Hepatocyte (in vitro differentiated cells): ENCODE results near the gene SLC47A2. TPM values are rescaled to one million over a fixed set of nuclear protein-coding genes. Genes with fewer than 3 reads are reported as not detected.

Experiments
- DNase-seq: peaks from one replicate; pipeline ENCODE4 v3.0.0-alpha.2; 2016; ENCODE audit warnings: low spot score
- H2AFZ ChIP-seq: fragments of 200-600 bp; sonication (generic); 2 replicates; pipeline ENCODE4 v1.6.0; 2016; ENCODE audit warnings: antibody characterized with exemption, mild to moderate bottlenecking
- H3K27ac ChIP-seq: fragments of 200-600 bp; sonication (generic); 2 replicates; pipeline ENCODE4 v1.5.1; 2016; ENCODE audit warnings: mild to moderate bottlenecking
- H3K27me3 ChIP-seq: fragments of 200-600 bp; sonication (generic); 2 replicates; pipeline ENCODE4 v1.6.1; 2016
- H3K36me3 ChIP-seq: fragments of 200-600 bp; sonication (generic); replicated peaks from 2 replicates; pipeline ENCODE4 v1.5.1; 2016; ENCODE audit warnings: low read depth; ENCODE audit not compliant: insufficient read depth
- H3K4me1 ChIP-seq: fragments of 200-600 bp; sonication (generic); 2 replicates; pipeline ENCODE4 v1.5.1; 2016; ENCODE audit warnings: mild to moderate bottlenecking, moderate library complexity; ENCODE audit not compliant: insufficient read depth
- H3K4me2 ChIP-seq: fragments of 200-600 bp; sonication (generic); 2 replicates; pipeline ENCODE4 v1.6.0; 2016
- H3K4me3 ChIP-seq: fragments of 200-600 bp; sonication (generic); 2 replicates; pipeline ENCODE4 v1.5.1; 2016; ENCODE audit warnings: mild to moderate bottlenecking
- H3K79me2 ChIP-seq: fragments of 200-600 bp; sonication (generic); 2 replicates; pipeline ENCODE4 v1.6.0; 2017; ENCODE audit warnings: mild to moderate bottlenecking
- H3K9me2 ChIP-seq: fragments of 200-600 bp; sonication (generic); replicated peaks from 2 replicates; pipeline ENCODE4 v1.6.0; 2017; ENCODE audit warnings: mild to moderate bottlenecking; ENCODE audit not compliant: insufficient read depth
- H3K9me3 ChIP-seq: fragments of 200-600 bp; sonication (generic); 2 replicates; pipeline ENCODE4 v1.5.1; 2016; ENCODE audit warnings: low read depth, mild to moderate bottlenecking
- H4K20me1 ChIP-seq: fragments of 200-600 bp; sonication (generic); 2 replicates; pipeline ENCODE4 v1.6.0; 2016; ENCODE audit warnings: mild to moderate bottlenecking; ENCODE audit not compliant: insufficient read depth, poor library complexity, severe bottlenecking
- CTCF ChIP-seq: fragments of 200-600 bp; sonication (generic); IDR thresholded peaks from 2 replicates; pipeline ENCODE4 v1.5.1; 2016; ENCODE audit warnings: antibody characterized with exemption, mild to moderate bottlenecking; ENCODE audit not compliant: poor library complexity
- EZH2 ChIP-seq: fragments of 200-600 bp; sonication (generic); IDR thresholded peaks from 2 replicates; pipeline ENCODE4 v1.6.1; 2016; ENCODE audit warnings: antibody characterized with exemption, mild to moderate bottlenecking, borderline replicate concordance
- EZH2phosphoT487 ChIP-seq: fragments of 200-600 bp; sonication (generic); IDR thresholded peaks from one replicate; pipeline ENCODE4 v1.6.1; 2018; ENCODE audit warnings: antibody characterized with exemption, mild to moderate bottlenecking, low read depth, moderate library complexity; ENCODE audit not compliant: unreplicated experiment, severe bottlenecking
- WGBS: methylation state at CpG from one replicate; pipeline ENCODE4 v1.1.6; 2016; ENCODE audit warnings: low lambda C conversion rate; ENCODE audit errors: missing lambda C conversion rate; 5-methylcytosine and 5-hydroxymethylcytosine counted together
- polyA plus RNA-seq: library from polyadenylated mRNA; unstranded; fragments of >200 nt; fragmentation: Nextera tagmentation; extraction: Ambion mirVana; gene quantifications from 2 replicates; pipeline ENCODE4 v1.2.1, GENCODE V29; 2016
- total RNA-seq: library from RNA; depleted of rRNA; stranded (reverse); fragments of >200 nt; gene quantifications from 2 replicates; pipeline ENCODE4 v1.2.3, GENCODE V29; 2014

The SLC47A2 gene
- total and polyA plus RNA-seq, 2 experiments from 2014 or later, result 0.07 TPM; not detected in 1

DNA sequence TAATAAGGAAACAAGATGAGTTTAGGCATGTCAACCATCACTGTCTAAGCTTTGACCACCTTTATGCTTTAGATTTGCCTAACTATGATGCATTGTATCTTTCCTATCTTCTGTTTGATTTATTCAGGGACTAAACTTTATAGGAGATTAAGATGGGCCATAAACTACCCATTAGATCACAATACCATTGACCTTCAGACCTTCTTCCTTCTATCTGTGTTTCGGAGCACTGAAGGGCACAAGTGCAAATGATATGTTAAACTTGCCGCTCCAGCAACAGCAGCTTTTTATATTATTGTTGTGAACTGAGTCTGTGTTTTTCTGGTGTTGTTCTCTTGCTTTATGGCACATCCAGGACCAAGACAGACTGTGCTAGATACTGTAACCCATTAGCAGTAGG is 84.5 kb downstream of the SLC47A2 start:
- H3K9me2 ChIP-seq, result no peaks in the 10 kb centered on the region
- H3K4me2 ChIP-seq, result no peak overlapping the region
- H3K27ac ChIP-seq, result no peak overlapping the region
- H4K20me1 ChIP-seq, result no peaks in the 10 kb centered on the region
- H3K4me1 ChIP-seq, result no peaks in the 10 kb centered on the region
- DNase-seq, result no peak
- no peaks in the 10 kb centered on the region for H3K36me3 ChIP-seq
- no peak for TF ChIP-seq EZH2
- no peak for TF ChIP-seq EZH2phosphoT487
- TF ChIP-seq CTCF, result no peak
- no peak overlapping the region for H2AFZ ChIP-seq
- no peaks in the 10 kb centered on the region for H3K9me3 ChIP-seq
- no peaks in the 10 kb centered on the region for H3K79me2 ChIP-seq
- WGBS, result 62% methylated on average over 2 of the region's 2 CpGs
- H3K4me3 ChIP-seq, result no peak overlapping the region
- H3K27me3 ChIP-seq, result no peaks in the 10 kb centered on the region

DNA sequence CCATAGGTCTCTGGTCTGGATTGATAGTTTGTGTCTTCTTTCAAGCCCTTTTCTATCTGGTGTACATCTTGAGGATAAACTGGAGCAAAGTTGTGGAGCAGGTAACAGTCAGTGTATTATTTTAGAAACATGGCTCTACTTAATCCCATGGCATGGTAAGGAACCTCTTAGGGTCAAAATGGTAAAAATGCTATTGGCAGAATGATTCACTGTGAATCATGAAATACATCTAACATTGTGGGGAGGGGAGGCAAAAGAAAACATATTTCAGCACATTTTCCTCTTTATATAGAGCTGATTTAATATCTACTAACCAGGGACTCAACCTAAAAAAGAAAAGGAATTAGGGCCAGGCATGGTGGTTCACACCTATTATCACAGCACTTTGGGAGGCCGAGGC is 85.7 kb downstream of the SLC47A2 start:
- Histone ChIP-seq H4K20me1 (no peaks in the 10 kb centered on the region), H2AFZ (no peak overlapping the region), H3K4me2 (no peak overlapping the region)

GRCh38 chr17:19630035-19630434 is 86.3 kb downstream of the SLC47A2 start:
- Histone ChIP-seq H4K20me1 (no peaks in the 10 kb centered on the region), H3K4me2 (no peak overlapping the region), H3K4me3 (no peak overlapping the region), H3K27me3 (no peaks in the 10 kb centered on the region), H3K9me3 (no peaks in the 10 kb centered on the region), H3K27ac (no peak overlapping the region), H2AFZ (no peak overlapping the region), H3K9me2 (no peaks in the 10 kb centered on the region), H3K4me1 (no peaks in the 10 kb centered on the region), H3K36me3 (no peaks in the 10 kb centered on the region), H3K79me2 (no peaks in the 10 kb centered on the region)
- 92% methylated on average over 4 of the region's 4 CpGs for WGBS
- no peak for DNase-seq
- no peak for TF ChIP-seq EZH2phosphoT487
- TF ChIP-seq CTCF, result no peak

More for the DNA sequence above, 85.7 kb downstream of the SLC47A2 start:
- Histone ChIP-seq H3K36me3 (no peaks in the 10 kb centered on the region), H3K4me3 (no peak overlapping the region), H3K27ac (no peak overlapping the region), H3K79me2 (no peaks in the 10 kb centered on the region), H3K9me3 (no peaks in the 10 kb centered on the region), H3K4me1 (no peaks in the 10 kb centered on the region), H3K27me3 (no peaks in the 10 kb centered on the region), H3K9me2 (no peaks in the 10 kb centered on the region)
- no peak for DNase-seq
- WGBS, result 96% methylated on average over 1 of the region's 1 CpG
- TF ChIP-seq EZH2phosphoT487 (no peak), EZH2 (no peak), CTCF (no peak)

DNA sequence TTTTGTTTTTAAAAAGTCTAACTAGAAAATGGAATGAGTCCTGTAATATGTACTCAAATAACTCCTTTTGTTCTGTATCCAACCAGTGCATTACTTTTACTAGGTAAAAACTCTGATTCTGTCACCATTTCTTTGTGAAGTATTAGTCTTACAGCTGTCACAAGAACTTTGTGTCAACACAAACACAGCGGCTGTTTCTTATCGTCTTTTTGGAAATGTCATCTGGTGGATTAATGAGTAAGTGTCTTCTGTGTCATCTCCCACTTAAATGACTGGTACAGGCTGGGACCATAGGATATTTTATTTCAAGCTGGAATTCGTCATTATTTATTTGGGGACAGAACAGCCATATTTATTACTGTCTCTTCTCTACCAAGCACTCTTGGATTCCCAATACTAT is 86.9 kb downstream of the SLC47A2 start:
- H3K9me2 ChIP-seq, result no peaks in the 10 kb centered on the region
- no peak overlapping the region for H3K27ac ChIP-seq
- H2AFZ ChIP-seq, result no peak overlapping the region
- no peak overlapping the region for H3K4me2 ChIP-seq
- no peak overlapping the region for H3K4me3 ChIP-seq
- H3K79me2 ChIP-seq, result no peaks in the 10 kb centered on the region
- no peaks in the 10 kb centered on the region for H3K4me1 ChIP-seq
- no peaks in the 10 kb centered on the region for H3K36me3 ChIP-seq
- DNase-seq, result no peak
- WGBS, result 52% methylated on average over 3 of the region's 3 CpGs
- no peaks in the 10 kb centered on the region for H3K27me3 ChIP-seq
- H3K9me3 ChIP-seq, result no peaks in the 10 kb centered on the region
- H4K20me1 ChIP-seq, result no peaks in the 10 kb centered on the region
- TF ChIP-seq EZH2, result no peak
- no peak for TF ChIP-seq EZH2phosphoT487
- no peak for TF ChIP-seq CTCF
